ENCODE measurements around the gene SAMD9L. TPM values are rescaled to one million over a fixed set of nuclear protein-coding genes. Genes with fewer than 3 reads are reported as not detected.
A peak's percentile ranks its signal among the peaks of the same experiment; 100 is the strongest.

SAMD9L gene
- total RNA-seq, 2 donors from 2014 or later = 16.4 to 27.0 TPM

GRCh38 chr7:93161181-93161762 is 13.1 kb upstream of the SAMD9L start:
- DNase-seq (no peak), ATAC-seq (replicated peaks in 1 of 2) (no peak)
- Mint-ChIP-seq H3K27me3 (ENCODE audit: low read depth) (no peaks in the 10 kb centered on the region), H3K27ac (no peak overlapping the region), H3K4me1 (ENCODE audit: low read depth) (peaks cover 25% of the 10 kb centered on the region), H3K4me3 (no peak overlapping the region), H3K9me3 (peaks cover 4 to 5% of the 10 kb centered on the region in 2 donors), H3K36me3 (ENCODE audit: insufficient read depth in 2 of 2) (peaks cover 6 to 12% of the 10 kb centered on the region in 2 donors)

GRCh38 chr7:93160410-93160809 is 12.2 kb upstream of the SAMD9L start:
- H3K36me3 Mint-ChIP-seq (ENCODE audit: insufficient read depth in 2 of 2) = peaks cover 6 to 12% of the 10 kb centered on the region in 2 donors
- H3K4me1 Mint-ChIP-seq (ENCODE audit: low read depth) = peaks cover 19% of the 10 kb centered on the region
- ATAC-seq (replicated peaks in 1 of 2) (peak; percentile 72 to 91), DNase-seq (no peak)
- no peaks in the 10 kb centered on the region for H3K27me3 Mint-ChIP-seq (ENCODE audit: low read depth)
- peak overlapping the region in 1 of 2 donors; percentile 1 for H3K4me3 Mint-ChIP-seq
- H3K9me3 Mint-ChIP-seq = peaks cover 4 to 5% of the 10 kb centered on the region in 2 donors
- peak overlapping the region; percentile 6 for H3K27ac Mint-ChIP-seq

- Mint-ChIP-seq H3K9me3 (peaks cover 4 to 5% of the 10 kb centered on the region in 2 donors), H3K4me1 (ENCODE audit: low read depth) (peaks cover 15% of the 10 kb centered on the region), H3K36me3 (ENCODE audit: insufficient read depth in 2 of 2) (peaks cover 6 to 12% of the 10 kb centered on the region in 2 donors), H3K27ac (no peak overlapping the region), H3K4me3 (no peak overlapping the region), H3K27me3 (ENCODE audit: low read depth) (no peaks in the 10 kb centered on the region)
- ATAC-seq (replicated peaks in 1 of 2) (no peak), DNase-seq (no peak)
Observed at GRCh38 chr7:93159490-93159889, 11.3 kb upstream of the SAMD9L start.

- no peaks in the 10 kb centered on the region for H3K27me3 Mint-ChIP-seq (ENCODE audit: low read depth)
- H3K27ac Mint-ChIP-seq = no peak overlapping the region
- ATAC-seq (replicated peaks in 1 of 2) (no peak), DNase-seq (no peak)
- H3K9me3 Mint-ChIP-seq = peaks cover 0 to 3% of the 10 kb centered on the region in 2 donors
- peaks cover 15% of the 10 kb centered on the region for H3K4me1 Mint-ChIP-seq (ENCODE audit: low read depth)
- peaks cover 5 to 6% of the 10 kb centered on the region in 2 donors for H3K36me3 Mint-ChIP-seq (ENCODE audit: insufficient read depth in 2 of 2)
- no peak overlapping the region for H3K4me3 Mint-ChIP-seq
Observed at GRCh38 chr7:93156884-93157283, 8.7 kb upstream of the SAMD9L start.

GRCh38 chr7:93150200-93150835 is 2.1 kb upstream of the SAMD9L start:
- Mint-ChIP-seq H3K27me3 (ENCODE audit: low read depth) (no peaks in the 10 kb centered on the region), H3K27ac (peak overlapping the region; percentile 11), H3K9me3 (no peaks in the 10 kb centered on the region), H3K4me1 (ENCODE audit: low read depth) (peaks cover 35% of the 10 kb centered on the region), H3K36me3 (ENCODE audit: insufficient read depth in 2 of 2) (peaks cover 1 to 6% of the 10 kb centered on the region in 2 donors), H3K4me3 (no peak overlapping the region)
- no peak for ATAC-seq (replicated peaks in 1 of 2)
- DNase-seq = no peak

- H3K4me1 Mint-ChIP-seq (ENCODE audit: low read depth) = peaks cover 35% of the 10 kb centered on the region
- H3K36me3 Mint-ChIP-seq (ENCODE audit: insufficient read depth in 2 of 2) = peaks cover 1 to 6% of the 10 kb centered on the region in 2 donors
- H3K27me3 Mint-ChIP-seq (ENCODE audit: low read depth) = no peaks in the 10 kb centered on the region
- DNase-seq = no peak
- H3K9me3 Mint-ChIP-seq = no peaks in the 10 kb centered on the region
- H3K27ac Mint-ChIP-seq = peak overlapping the region; percentile 100
- no peak for ATAC-seq (replicated peaks in 1 of 2)
- H3K4me3 Mint-ChIP-seq = peak overlapping the region; percentile 85 to 97
Observed at GRCh38 chr7:93148727-93149126, 542 bp upstream of the SAMD9L start.

GRCh38 chr7:93147363-93147762 is 822 bp downstream of the SAMD9L start:
- Mint-ChIP-seq H3K27me3 (ENCODE audit: low read depth) (no peaks in the 10 kb centered on the region), H3K9me3 (no peaks in the 10 kb centered on the region), H3K27ac (peak overlapping the region; percentile 96), H3K4me3 (peak overlapping the region; percentile 85 to 96), H3K4me1 (ENCODE audit: low read depth) (peaks cover 35% of the 10 kb centered on the region), H3K36me3 (ENCODE audit: insufficient read depth in 2 of 2) (peaks cover 4 to 8% of the 10 kb centered on the region in 2 donors)
- peak; percentile 79 to 86 for ATAC-seq (replicated peaks in 1 of 2)
- DNase-seq = peak; percentile 22 to 32

GRCh38 chr7:93146472-93147141 is 1.6 kb downstream of the SAMD9L start:
- Mint-ChIP-seq H3K27me3 (ENCODE audit: low read depth) (no peaks in the 10 kb centered on the region), H3K9me3 (no peaks in the 10 kb centered on the region), H3K27ac (peak overlapping the region; percentile 96), H3K4me1 (ENCODE audit: low read depth) (peaks cover 35% of the 10 kb centered on the region), H3K4me3 (peak overlapping the region; percentile 85 to 96), H3K36me3 (ENCODE audit: insufficient read depth in 2 of 2) (peaks cover 4 to 8% of the 10 kb centered on the region in 2 donors)
- DNase-seq (peak in 1 of 2 donors; percentile 6), ATAC-seq (replicated peaks in 1 of 2) (peak; percentile 43 to 56)

- H3K4me3 Mint-ChIP-seq = peak overlapping the region; percentile 35 to 40
- no peaks in the 10 kb centered on the region for H3K27me3 Mint-ChIP-seq (ENCODE audit: low read depth)
- H3K9me3 Mint-ChIP-seq = no peaks in the 10 kb centered on the region
- DNase-seq (no peak), ATAC-seq (replicated peaks in 1 of 2) (no peak)
- H3K36me3 Mint-ChIP-seq (ENCODE audit: insufficient read depth in 2 of 2) = peaks cover 4 to 8% of the 10 kb centered on the region in 2 donors
- peaks cover 35% of the 10 kb centered on the region for H3K4me1 Mint-ChIP-seq (ENCODE audit: low read depth)
- H3K27ac Mint-ChIP-seq = peak overlapping the region; percentile 20
Observed at GRCh38 chr7:93146036-93146435, 2.1 kb downstream of the SAMD9L start.

- ATAC-seq (replicated peaks in 1 of 2) = no peak
- Mint-ChIP-seq H3K4me3 (no peak overlapping the region), H3K9me3 (no peaks in the 10 kb centered on the region), H3K36me3 (ENCODE audit: insufficient read depth in 2 of 2) (peaks cover 4 to 8% of the 10 kb centered on the region in 2 donors), H3K4me1 (ENCODE audit: low read depth) (peaks cover 35% of the 10 kb centered on the region), H3K27me3 (ENCODE audit: low read depth) (no peaks in the 10 kb centered on the region), H3K27ac (no peak overlapping the region)
- no peak for DNase-seq
Observed at GRCh38 chr7:93145354-93145753, 2.8 kb downstream of the SAMD9L start.

GRCh38 chr7:93142127-93142526 is 6.1 kb downstream of the SAMD9L start:
- Mint-ChIP-seq H3K9me3 (peaks cover 4% of the 10 kb centered on the region in 2 donors), H3K27ac (no peak overlapping the region), H3K4me1 (ENCODE audit: low read depth) (peaks cover 15% of the 10 kb centered on the region), H3K36me3 (ENCODE audit: insufficient read depth in 2 of 2) (peaks cover 9 to 11% of the 10 kb centered on the region in 2 donors), H3K27me3 (ENCODE audit: low read depth) (no peaks in the 10 kb centered on the region), H3K4me3 (no peak overlapping the region)
- DNase-seq (no peak), ATAC-seq (replicated peaks in 1 of 2) (no peak)

GRCh38 chr7:93140582-93141191 is 7.5 kb downstream of the SAMD9L start:
- Mint-ChIP-seq H3K4me3 (no peak overlapping the region), H3K4me1 (ENCODE audit: low read depth) (peaks cover 2% of the 10 kb centered on the region), H3K9me3 (peaks cover 5 to 6% of the 10 kb centered on the region in 2 donors), H3K27ac (no peak overlapping the region), H3K36me3 (ENCODE audit: insufficient read depth in 2 of 2) (peaks cover 9% of the 10 kb centered on the region in 2 donors), H3K27me3 (ENCODE audit: low read depth) (no peaks in the 10 kb centered on the region)
- ATAC-seq (replicated peaks in 1 of 2) = no peak
- no peak for DNase-seq

- no peak for DNase-seq
- Mint-ChIP-seq H3K36me3 (ENCODE audit: insufficient read depth in 2 of 2) (peaks cover 21 to 26% of the 10 kb centered on the region in 2 donors), H3K9me3 (peaks cover 13 to 15% of the 10 kb centered on the region in 2 donors), H3K27ac (no peak overlapping the region), H3K4me1 (ENCODE audit: low read depth) (no peaks in the 10 kb centered on the region), H3K4me3 (no peak overlapping the region), H3K27me3 (ENCODE audit: low read depth) (no peaks in the 10 kb centered on the region)
- ATAC-seq (replicated peaks in 1 of 2) = no peak
Observed at GRCh38 chr7:93138576-93138975, 9.6 kb downstream of the SAMD9L start.
